AG10803 (cell line): ENCODE data around the gene METAP1D.
"Not testable (repeated sequence)": the region's sequence is repeated elsewhere in the genome, so short reads cannot be mapped to it uniquely, and the experiment has no call there.

ENCODE experiments used
- DNase-seq: peaks from one replicate; pipeline ENCODE4 v3.0.0; 2010; ENCODE audit warnings: low read depth
- H3K4me3 ChIP-seq: 2 replicates; pipeline ENCODE4 v1.5.1; 2011; ENCODE audit warnings: mild to moderate bottlenecking, low read length, control low read depth
- CTCF ChIP-seq: conservative IDR thresholded peaks from 2 replicates; pipeline ENCODE4 v1.5.1; 2011; ENCODE audit warnings: mild to moderate bottlenecking, low read length, control low read depth, inconsistent platforms

The METAP1D gene

GRCh38 chr2:172107690-172108586 is 108.2 kb downstream of the METAP1D start:
- no peak for TF ChIP-seq CTCF
- H3K4me3 ChIP-seq = no peak overlapping the region
- no peak for DNase-seq

DNA sequence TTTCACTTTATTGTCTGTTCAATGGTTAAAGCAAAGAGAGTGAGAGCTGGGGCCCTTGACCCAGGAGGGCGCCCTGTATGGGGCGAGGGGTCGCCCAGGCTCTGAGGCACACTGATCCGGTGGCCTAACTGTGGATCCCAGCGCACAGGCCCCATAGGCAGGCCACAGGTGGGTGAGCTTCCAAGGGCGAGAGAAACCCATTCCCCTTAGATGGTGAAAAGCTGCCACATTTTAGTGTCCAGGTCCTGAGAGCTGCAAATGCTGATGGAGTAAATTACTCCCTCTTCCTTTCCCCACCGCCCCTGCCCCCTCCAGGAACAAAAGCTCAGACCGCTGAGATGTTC is 108.8 kb downstream of the METAP1D start:
- no peak for DNase-seq
- TF ChIP-seq CTCF = no peak
- no peak overlapping the region for H3K4me3 ChIP-seq

GRCh38 chr2:172109256-172109987 is 109.7 kb downstream of the METAP1D start:
- no peak for TF ChIP-seq CTCF
- H3K4me3 ChIP-seq = no peak overlapping the region
- no peak for DNase-seq

DNA sequence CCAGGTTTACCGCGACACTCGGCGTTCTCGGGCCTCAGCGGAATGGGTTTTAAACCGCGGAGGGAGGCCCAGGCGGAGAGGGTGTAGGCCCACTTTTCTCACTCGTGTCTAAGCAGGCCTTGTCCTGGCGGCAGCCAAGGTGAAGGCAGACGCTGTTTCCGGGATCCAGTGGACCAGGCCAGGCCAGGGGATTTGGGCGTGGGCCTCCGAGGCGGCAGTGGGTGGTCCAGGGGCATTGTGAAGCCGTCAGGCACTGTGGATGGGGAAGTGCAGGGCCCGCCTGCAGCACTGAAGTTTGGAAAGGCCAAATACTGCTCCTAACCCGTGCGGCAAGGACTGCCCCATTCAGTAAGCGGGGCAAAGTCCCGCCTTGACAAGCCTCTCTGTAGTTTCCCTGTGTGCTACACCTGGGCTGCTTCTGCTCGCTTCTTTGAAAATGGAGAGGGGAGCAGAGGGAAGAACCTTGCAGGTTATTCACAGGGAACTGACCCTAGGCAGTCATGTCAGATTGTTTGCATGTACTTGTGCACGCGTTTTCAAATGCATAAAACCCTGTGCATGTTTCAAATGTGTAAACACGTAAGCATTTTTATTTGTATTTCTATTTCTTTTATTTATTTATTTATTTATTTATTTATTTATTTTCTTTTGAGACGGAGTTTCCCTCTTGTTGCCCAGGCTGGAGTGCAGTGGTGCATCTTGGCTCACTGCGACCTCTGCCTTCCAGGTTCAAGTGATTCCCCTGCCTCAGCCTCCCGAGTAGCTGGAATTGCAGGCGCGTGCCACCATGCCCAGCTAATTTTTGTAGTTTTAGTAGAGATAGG is 110.4 kb downstream of the METAP1D start:
- DNase-seq = no peak
- no peak overlapping the region for H3K4me3 ChIP-seq
- no peak for TF ChIP-seq CTCF

- no peak overlapping the region for H3K4me3 ChIP-seq
- DNase-seq = peak; percentile 71
- TF ChIP-seq CTCF = peak; percentile 52
Measured at GRCh38 chr2:172113617-172114016, 113.9 kb downstream of the METAP1D start.

- not testable (repeated sequence) for H3K4me3 ChIP-seq, DNase-seq
Measured at GRCh38 chr2:172114176-172114575, 114.4 kb downstream of the METAP1D start.

- no peak for DNase-seq
- no peak for TF ChIP-seq CTCF
- no peak overlapping the region for H3K4me3 ChIP-seq
Measured at GRCh38 chr2:172114579-172114978, 114.8 kb downstream of the METAP1D start.
